Astrocyte (in vitro differentiated cells and primary cell): ENCODE measurements around the gene SLC24A4. TPM values are rescaled to one million over a fixed set of nuclear protein-coding genes. Genes with fewer than 3 reads are reported as not detected.

Experiments used
- DNase-seq: peaks from one replicate; pipeline ENCODE4 v3.0.0-alpha.2; 2010; ENCODE audit warnings: low read depth
- FAIRE-seq: peaks from 2 replicates; lab custom pipeline; 2011; peaks lifted over from hg19 to GRCh38; lab: Jason Lieb, UNC
- H2AFZ ChIP-seq: 2 replicates; pipeline ENCODE4 v1.6.0; 2012; ENCODE audit warnings: low read depth, low read length, inconsistent platforms
- H3K27ac ChIP-seq: 2 replicates; pipeline ENCODE4 v1.5.1; 2011; ENCODE audit warnings: low read depth, low read length, inconsistent platforms
- H3K27me3 ChIP-seq: 2 replicates; pipeline ENCODE4 v1.6.0; 2011; ENCODE audit warnings: low read length, inconsistent platforms; ENCODE audit not compliant: insufficient read depth
- H3K36me3 ChIP-seq: 2 replicates; pipeline ENCODE4 v1.5.1; 2011; ENCODE audit warnings: low read length, inconsistent platforms; ENCODE audit not compliant: insufficient read depth
- H3K4me1 ChIP-seq: 2 replicates; pipeline ENCODE4 v1.5.1; 2011; ENCODE audit warnings: low read length, inconsistent platforms; ENCODE audit not compliant: insufficient read depth
- H3K4me2 ChIP-seq: 2 replicates; pipeline ENCODE4 v1.6.0; 2012; ENCODE audit warnings: low read length, inconsistent platforms
- H3K4me3 ChIP-seq: 2 replicates; pipeline ENCODE4 v1.5.1; 2011; ENCODE audit warnings: low read depth, mild to moderate bottlenecking, low read length, inconsistent platforms; ENCODE audit not compliant: insufficient read depth
- H3K79me2 ChIP-seq: 2 replicates; pipeline ENCODE4 v1.6.0; 2012; ENCODE audit warnings: mild to moderate bottlenecking, low read length, inconsistent platforms; ENCODE audit not compliant: insufficient read depth
- H3K9ac ChIP-seq: 2 replicates; pipeline ENCODE4 v1.6.0; 2012; ENCODE audit warnings: mild to moderate bottlenecking, low read length, inconsistent platforms
- H3K9me3 ChIP-seq: 2 replicates; pipeline ENCODE4 v1.5.1; 2012; ENCODE audit warnings: low read depth, mild to moderate bottlenecking, low read length, inconsistent platforms; ENCODE audit not compliant: insufficient read depth
- H4K20me1 ChIP-seq: 2 replicates; pipeline ENCODE4 v1.6.0; 2012; ENCODE audit warnings: low read length, inconsistent platforms; ENCODE audit not compliant: insufficient read depth
- H3K27ac Mint-ChIP-seq: one replicate; pipeline ENCODE4 v1.8.0; 2021; ENCODE audit warnings: mild to moderate bottlenecking, mixed read lengths; ENCODE audit not compliant: unreplicated experiment
- H3K27me3 Mint-ChIP-seq: one replicate; pipeline ENCODE4 v1.8.0; 2021; ENCODE audit warnings: low read depth, mixed read lengths; ENCODE audit not compliant: unreplicated experiment
- H3K36me3 Mint-ChIP-seq: one replicate; pipeline ENCODE4 v1.8.0; 2021; ENCODE audit warnings: low read depth, mixed read lengths; ENCODE audit not compliant: unreplicated experiment
- H3K4me1 Mint-ChIP-seq: one replicate; pipeline ENCODE4 v1.8.0; 2021; ENCODE audit warnings: low read depth, mixed read lengths; ENCODE audit not compliant: unreplicated experiment
- H3K4me3 Mint-ChIP-seq: one replicate; pipeline ENCODE4 v1.8.0; 2021; ENCODE audit warnings: mild to moderate bottlenecking, moderate library complexity, mixed read lengths; ENCODE audit not compliant: unreplicated experiment
- H3K9me3 Mint-ChIP-seq: one replicate; pipeline ENCODE4 v1.8.0; 2021; ENCODE audit warnings: mild to moderate bottlenecking, mixed read lengths; ENCODE audit not compliant: unreplicated experiment
- EZH2 ChIP-seq: IDR thresholded peaks from 2 replicates; pipeline ENCODE4 v1.6.1; 2012; ENCODE audit warnings: mild to moderate bottlenecking, low read length, inconsistent platforms; ENCODE audit not compliant: insufficient read depth
- total RNA-seq: library from RNA; stranded (reverse); gene quantifications from 2 replicates; pipeline ENCODE4 v1.2.1, GENCODE V29; 2021
- TF ChIP-seq, protein P1 (sequence below): IDR thresholded peaks from 2 replicates; pipeline ENCODE4 v1.5.1; 2011; ENCODE audit warnings: low read depth, mild to moderate bottlenecking, inconsistent platforms, low read length, moderate library complexity; ENCODE audit not compliant: insufficient read depth

The SLC24A4 gene
- total RNA-seq, 1 donor from 2014 or later: not detected

DNA sequence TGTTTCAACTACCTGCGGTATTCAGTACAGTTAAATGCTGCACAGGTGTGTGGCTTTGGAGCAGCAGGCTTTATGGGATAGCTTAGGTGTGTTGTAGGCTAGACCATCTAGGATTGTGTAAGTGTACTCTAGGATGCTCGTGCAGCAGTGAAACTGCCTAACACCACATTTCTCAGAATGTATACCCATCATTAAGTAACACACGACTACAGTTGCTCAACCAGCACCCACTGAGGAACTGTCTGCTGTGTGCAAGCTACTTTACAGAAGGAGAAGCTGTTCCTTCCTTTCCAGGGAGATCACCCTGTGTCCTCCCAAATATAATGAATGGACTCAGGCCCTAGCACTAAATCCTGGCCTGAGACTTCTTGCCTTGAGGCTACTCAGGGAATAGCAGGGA, 94.8 kb downstream of the SLC24A4 start:
- no peak overlapping the region for H3K4me2 ChIP-seq
- Mint-ChIP-seq H3K9me3 (peaks cover 2% of the 10 kb centered on the region), H3K4me1 (no peaks in the 10 kb centered on the region), H3K4me3 (no peak overlapping the region), H3K27ac (no peak overlapping the region), H3K36me3 (no peaks in the 10 kb centered on the region), H3K27me3 (peaks cover 13% of the 10 kb centered on the region)
- H3K4me3 ChIP-seq: no peak overlapping the region
- H3K4me1 ChIP-seq: no peaks in the 10 kb centered on the region
- no peak overlapping the region for H2AFZ ChIP-seq
- H3K79me2 ChIP-seq: no peaks in the 10 kb centered on the region
- H3K27ac ChIP-seq: no peak overlapping the region
- no peaks in the 10 kb centered on the region for H4K20me1 ChIP-seq
- peaks cover 4% of the 10 kb centered on the region for H3K9me3 ChIP-seq
- no peak for FAIRE-seq
- no peak overlapping the region for H3K9ac ChIP-seq
- no peak for TF ChIP-seq EZH2
- TF ChIP-seq, protein P1, sequence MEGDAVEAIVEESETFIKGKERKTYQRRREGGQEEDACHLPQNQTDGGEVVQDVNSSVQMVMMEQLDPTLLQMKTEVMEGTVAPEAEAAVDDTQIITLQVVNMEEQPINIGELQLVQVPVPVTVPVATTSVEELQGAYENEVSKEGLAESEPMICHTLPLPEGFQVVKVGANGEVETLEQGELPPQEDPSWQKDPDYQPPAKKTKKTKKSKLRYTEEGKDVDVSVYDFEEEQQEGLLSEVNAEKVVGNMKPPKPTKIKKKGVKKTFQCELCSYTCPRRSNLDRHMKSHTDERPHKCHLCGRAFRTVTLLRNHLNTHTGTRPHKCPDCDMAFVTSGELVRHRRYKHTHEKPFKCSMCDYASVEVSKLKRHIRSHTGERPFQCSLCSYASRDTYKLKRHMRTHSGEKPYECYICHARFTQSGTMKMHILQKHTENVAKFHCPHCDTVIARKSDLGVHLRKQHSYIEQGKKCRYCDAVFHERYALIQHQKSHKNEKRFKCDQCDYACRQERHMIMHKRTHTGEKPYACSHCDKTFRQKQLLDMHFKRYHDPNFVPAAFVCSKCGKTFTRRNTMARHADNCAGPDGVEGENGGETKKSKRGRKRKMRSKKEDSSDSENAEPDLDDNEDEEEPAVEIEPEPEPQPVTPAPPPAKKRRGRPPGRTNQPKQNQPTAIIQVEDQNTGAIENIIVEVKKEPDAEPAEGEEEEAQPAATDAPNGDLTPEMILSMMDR: no peak
- no peak for DNase-seq
- no peaks in the 10 kb centered on the region for H3K36me3 ChIP-seq
- peaks cover 2% of the 10 kb centered on the region for H3K27me3 ChIP-seq

DNA sequence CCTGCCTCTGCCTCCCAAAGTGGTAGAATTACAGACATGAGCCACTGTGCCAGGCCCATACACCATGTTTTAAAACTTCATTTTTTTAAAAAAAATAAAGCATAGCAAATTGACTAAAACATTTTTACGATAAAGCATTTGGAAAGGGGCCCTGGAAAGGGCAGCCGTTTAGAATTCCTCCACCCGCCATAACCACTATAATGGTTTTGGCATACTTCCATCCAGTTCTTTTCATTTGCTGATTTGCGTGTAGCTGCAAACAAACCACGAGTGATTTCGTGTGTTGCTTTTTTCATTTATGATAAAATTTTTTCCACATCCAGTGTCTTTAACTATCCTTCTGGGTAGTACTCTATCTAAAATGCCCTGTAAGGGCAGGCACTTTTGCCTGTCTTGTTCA, 98.8 kb downstream of the SLC24A4 start:
- Histone ChIP-seq H3K9ac (no peak overlapping the region), H3K4me2 (no peak overlapping the region), H3K27ac (no peak overlapping the region), H3K9me3 (peaks cover 11% of the 10 kb centered on the region), H3K4me3 (no peak overlapping the region), H3K79me2 (no peaks in the 10 kb centered on the region), H2AFZ (no peak overlapping the region), H4K20me1 (no peaks in the 10 kb centered on the region), H3K36me3 (no peaks in the 10 kb centered on the region), H3K4me1 (peaks cover 18% of the 10 kb centered on the region), H3K27me3 (no peaks in the 10 kb centered on the region)
- Mint-ChIP-seq H3K27me3 (peaks cover 2% of the 10 kb centered on the region), H3K9me3 (peaks cover 19% of the 10 kb centered on the region), H3K36me3 (peaks cover 4% of the 10 kb centered on the region), H3K27ac (no peak overlapping the region), H3K4me1 (peaks cover 12% of the 10 kb centered on the region), H3K4me3 (no peak overlapping the region)
- TF ChIP-seq, protein P1: no peak
- no peak for TF ChIP-seq EZH2
- no peak for FAIRE-seq
- peak; percentile 73 for DNase-seq

DNA sequence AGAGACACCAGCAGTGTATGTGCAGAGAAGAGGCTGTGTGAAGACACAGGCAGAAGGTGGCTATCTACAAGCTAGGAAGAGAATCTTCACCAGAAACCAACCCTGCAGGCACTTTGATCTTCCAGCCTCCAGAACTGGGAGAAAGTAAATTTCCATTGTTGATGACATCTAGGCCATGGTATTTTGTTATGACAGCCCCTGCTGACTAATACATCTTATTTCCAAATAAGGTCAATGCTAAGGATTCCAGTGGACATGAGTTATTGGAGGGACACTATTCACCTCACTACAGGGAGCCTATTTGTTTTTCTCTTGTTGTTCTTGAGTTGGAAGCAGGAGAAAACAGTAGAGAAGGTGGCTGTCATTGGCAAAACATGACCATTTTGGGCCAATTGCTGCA, 102.1 kb downstream of the SLC24A4 start:
- peaks cover 4% of the 10 kb centered on the region for H3K36me3 Mint-ChIP-seq
- peaks cover 14% of the 10 kb centered on the region for H3K4me1 Mint-ChIP-seq
- Histone ChIP-seq H3K27me3 (no peaks in the 10 kb centered on the region), H3K4me3 (no peak overlapping the region), H3K9me3 (peaks cover 8% of the 10 kb centered on the region), H3K36me3 (no peaks in the 10 kb centered on the region), H2AFZ (no peak overlapping the region), H3K4me2 (peak overlapping the region; percentile 7), H4K20me1 (no peaks in the 10 kb centered on the region), H3K4me1 (peaks cover 23% of the 10 kb centered on the region), H3K79me2 (no peaks in the 10 kb centered on the region), H3K27ac (peak overlapping the region; percentile 10), H3K9ac (no peak overlapping the region)
- H3K27ac Mint-ChIP-seq: no peak overlapping the region
- H3K4me3 Mint-ChIP-seq: no peak overlapping the region
- DNase-seq (peak; percentile 61), FAIRE-seq (no peak)
- no peak for TF ChIP-seq EZH2
- TF ChIP-seq, protein P1: no peak
- H3K9me3 Mint-ChIP-seq: peaks cover 24% of the 10 kb centered on the region
- H3K27me3 Mint-ChIP-seq: peaks cover 5% of the 10 kb centered on the region
